ENCODE data around the gene BLTP2.
A peak's percentile ranks its signal among the peaks of the same experiment; 100 is the strongest.

BLTP2 gene

DNA sequence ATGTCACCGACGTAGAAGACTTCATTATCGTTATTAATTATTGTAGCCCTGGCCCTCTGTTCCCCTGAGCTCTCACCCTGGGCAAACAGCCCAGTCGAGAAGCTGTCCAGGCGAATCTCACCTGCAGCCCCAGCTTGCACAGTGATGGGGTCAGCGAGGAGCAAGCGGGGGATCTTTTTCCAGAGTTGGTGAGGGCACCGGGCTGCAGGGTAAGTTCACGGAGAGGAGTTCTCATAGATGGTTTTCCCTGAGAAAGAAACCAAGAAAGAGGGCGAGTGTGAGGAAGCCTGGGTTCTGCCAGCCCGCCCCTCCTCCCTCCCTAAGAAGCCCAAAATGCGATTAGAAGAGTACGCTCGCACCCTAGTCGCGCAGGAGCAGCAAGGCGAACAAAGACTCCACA is 46.6 kb downstream of the BLTP2 start:
- DNase-seq: no peak

DNA sequence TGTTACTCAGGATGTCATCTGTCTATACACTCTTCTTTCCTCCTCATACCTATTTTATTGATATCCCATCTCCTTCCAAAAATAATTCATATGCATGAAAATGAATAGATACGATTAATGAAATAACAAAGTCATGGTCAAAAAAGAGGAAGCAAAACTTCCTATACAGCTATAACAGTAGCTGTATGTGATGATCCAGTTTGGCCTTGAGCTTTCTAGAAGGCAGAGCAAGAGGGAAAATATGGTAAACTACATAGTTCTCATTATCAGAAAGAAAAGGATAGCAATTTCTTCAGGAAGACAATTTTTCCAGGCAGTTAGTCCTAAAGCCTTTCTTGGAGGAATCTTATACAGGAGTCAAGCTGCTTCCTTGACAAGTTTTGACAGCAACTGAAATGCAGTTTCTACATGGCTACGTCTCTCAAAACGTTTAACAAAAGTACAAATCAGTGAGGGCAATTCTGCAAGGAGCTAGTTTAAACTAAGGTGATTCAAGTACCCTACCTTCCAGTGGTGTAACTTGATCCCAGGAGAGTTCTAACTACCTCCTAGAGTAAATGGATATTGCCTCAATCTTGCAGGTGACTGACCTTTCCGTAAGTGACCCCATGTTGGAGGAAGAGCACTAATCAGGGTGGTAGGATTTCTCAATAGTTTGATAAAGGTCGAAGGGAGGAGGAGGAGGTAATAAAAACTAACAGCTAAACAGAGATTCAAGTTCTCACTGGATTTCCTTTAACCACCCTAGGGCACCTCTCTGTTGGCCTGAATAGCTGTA is 47.2 kb downstream of the BLTP2 start:
- peak; percentile 42 for DNase-seq
